Measurements from ENCODE around the gene FAM81A. TPM values are rescaled to one million over a fixed set of nuclear protein-coding genes. Genes with fewer than 3 reads are reported as not detected.

The FAM81A gene
- total RNA-seq, 2 donors from 2014 or later: 0.14 to 0.71 TPM

GRCh38 chr15:59558851-59559250, 120.9 kb downstream of the FAM81A start:
- Histone ChIP-seq H3K27me3 (replicated peaks; ENCODE audit: insufficient read depth) (no peaks in the 10 kb centered on the region), H3K27ac (no peak overlapping the region), H3K9me3 (no peaks in the 10 kb centered on the region), H3K4me1 (ENCODE audit: control insufficient read depth in 1 of 2, low read depth in 2 of 2) (no peaks in the 10 kb centered on the region), H3K4me3 (no peak overlapping the region), H3K36me3 (no peaks in the 10 kb centered on the region)
- TF ChIP-seq CTCF (IDR thresholded peaks at IDR 0.05): no peak
- no peak for ATAC-seq (ENCODE audit: insufficient number of reproducible peaks, low FRiP score, low read depth)
- no peak for DNase-seq (ENCODE audit: low spot score)

- H3K27ac ChIP-seq: no peak overlapping the region
- DNase-seq (ENCODE audit: low spot score) (no peak), ATAC-seq (ENCODE audit: insufficient number of reproducible peaks, low FRiP score, low read depth) (no peak)
- no peaks in the 10 kb centered on the region for H3K4me1 ChIP-seq (ENCODE audit: control insufficient read depth in 1 of 2, low read depth in 2 of 2)
- no peaks in the 10 kb centered on the region for H3K36me3 ChIP-seq
- no peak overlapping the region for H3K4me3 ChIP-seq
- H3K27me3 ChIP-seq (replicated peaks; ENCODE audit: insufficient read depth): no peaks in the 10 kb centered on the region
- H3K9me3 ChIP-seq: no peaks in the 10 kb centered on the region
- no peak for TF ChIP-seq CTCF (IDR thresholded peaks at IDR 0.05)
These were observed 123.6 kb downstream of the FAM81A start for GRCh38 chr15:59561547-59561946.

- no peaks in the 10 kb centered on the region for H3K27me3 ChIP-seq (replicated peaks; ENCODE audit: insufficient read depth)
- H3K4me1 ChIP-seq (ENCODE audit: control insufficient read depth in 1 of 2, low read depth in 2 of 2): no peaks in the 10 kb centered on the region
- DNase-seq (ENCODE audit: low spot score) (no peak), ATAC-seq (ENCODE audit: insufficient number of reproducible peaks, low FRiP score, low read depth) (no peak)
- no peaks in the 10 kb centered on the region for H3K36me3 ChIP-seq
- no peaks in the 10 kb centered on the region for H3K9me3 ChIP-seq
- no peak overlapping the region for H3K4me3 ChIP-seq
- no peak overlapping the region for H3K27ac ChIP-seq
- no peak for TF ChIP-seq CTCF (IDR thresholded peaks at IDR 0.05)
These were observed 124.6 kb downstream of the FAM81A start for GRCh38 chr15:59562448-59563186.

- no peak for TF ChIP-seq CTCF (IDR thresholded peaks at IDR 0.05)
- Histone ChIP-seq H3K9me3 (no peaks in the 10 kb centered on the region), H3K4me3 (no peak overlapping the region), H3K4me1 (ENCODE audit: control insufficient read depth in 1 of 2, low read depth in 2 of 2) (no peaks in the 10 kb centered on the region), H3K27me3 (replicated peaks; ENCODE audit: insufficient read depth) (no peaks in the 10 kb centered on the region), H3K27ac (no peak overlapping the region), H3K36me3 (no peaks in the 10 kb centered on the region)
- ATAC-seq (ENCODE audit: insufficient number of reproducible peaks, low FRiP score, low read depth) (no peak), DNase-seq (ENCODE audit: low spot score) (no peak)
These were observed 127.3 kb downstream of the FAM81A start for GRCh38 chr15:59565299-59565698.

GRCh38 chr15:59567324-59567723, 129.3 kb downstream of the FAM81A start:
- H3K27ac ChIP-seq: no peak overlapping the region
- no peaks in the 10 kb centered on the region for H3K36me3 ChIP-seq
- TF ChIP-seq CTCF (IDR thresholded peaks at IDR 0.05): no peak
- H3K9me3 ChIP-seq: no peaks in the 10 kb centered on the region
- no peaks in the 10 kb centered on the region for H3K27me3 ChIP-seq (replicated peaks; ENCODE audit: insufficient read depth)
- DNase-seq (ENCODE audit: low spot score): no peak
- H3K4me3 ChIP-seq: no peak overlapping the region
- ATAC-seq (ENCODE audit: insufficient number of reproducible peaks, low FRiP score, low read depth): no peak
- no peaks in the 10 kb centered on the region for H3K4me1 ChIP-seq (ENCODE audit: control insufficient read depth in 1 of 2, low read depth in 2 of 2)
